ENCODE results near the gene UGT8. TPM values are rescaled to one million over a fixed set of nuclear protein-coding genes. Genes with fewer than 3 reads are reported as not detected.

Gene UGT8
- total and polyA plus RNA-seq, 2 of the 8 experiments (the other 6 are each of a cell fraction or from before 2014, with no cell fraction given): 16.9 to 26.9 TPM

GRCh38 chr4:114663083-114663482 lies 64.5 kb downstream of the UGT8 start (continued):
- no peak for TF ChIP-seq E2F6 (IDR thresholded peaks at IDR 0.05)

Measured in H1 (cell line).